ENCODE results near the gene MACROD2.
"Not testable (repeated sequence)": the region's sequence is repeated elsewhere in the genome, so short reads cannot be mapped to it uniquely, and the experiment has no call there.

The MACROD2 gene

DNA sequence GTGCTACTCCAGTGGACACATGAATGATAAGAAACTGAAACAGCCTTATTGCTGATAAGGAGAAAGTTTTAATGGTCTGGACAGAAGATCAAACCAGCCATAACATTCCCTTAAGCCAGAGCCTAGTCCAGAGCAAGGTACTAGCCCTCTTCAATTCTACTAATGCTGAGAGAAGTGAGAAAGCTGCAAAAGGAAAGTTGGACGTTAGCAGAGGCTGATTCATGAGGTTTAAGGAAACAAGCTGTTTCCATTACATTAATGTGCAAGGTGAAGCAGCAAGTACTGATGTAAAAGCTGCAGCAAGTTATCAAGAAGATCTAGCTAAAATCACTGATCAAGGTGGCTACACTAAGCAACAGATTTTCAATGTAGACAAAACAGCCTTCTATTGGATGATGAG lies 1943.5 kb downstream of the MACROD2 start:
- no peak for DNase-seq (ENCODE audit: low read depth in 2 of 2)

DNA sequence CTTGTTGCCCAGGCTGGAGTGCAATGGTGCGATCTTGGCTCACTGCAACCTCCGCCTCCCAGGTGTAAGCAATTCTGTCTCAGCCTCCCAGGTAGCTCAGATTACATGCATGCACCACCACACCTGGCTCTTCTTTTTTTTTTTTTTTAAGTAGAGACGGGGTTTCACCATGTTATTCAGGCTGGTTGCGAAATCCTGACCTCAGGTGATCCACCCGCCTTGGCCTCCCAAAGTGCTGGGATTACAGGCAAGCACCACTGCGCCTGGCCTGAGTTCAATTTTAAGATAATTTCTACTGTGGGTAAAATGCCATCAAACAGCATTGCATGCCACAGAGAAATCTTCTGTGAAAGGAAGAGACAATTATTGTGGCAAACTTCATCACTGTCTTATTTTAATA lies 1944.8 kb downstream of the MACROD2 start:
- no peak for DNase-seq (ENCODE audit: low read depth in 2 of 2)

DNA sequence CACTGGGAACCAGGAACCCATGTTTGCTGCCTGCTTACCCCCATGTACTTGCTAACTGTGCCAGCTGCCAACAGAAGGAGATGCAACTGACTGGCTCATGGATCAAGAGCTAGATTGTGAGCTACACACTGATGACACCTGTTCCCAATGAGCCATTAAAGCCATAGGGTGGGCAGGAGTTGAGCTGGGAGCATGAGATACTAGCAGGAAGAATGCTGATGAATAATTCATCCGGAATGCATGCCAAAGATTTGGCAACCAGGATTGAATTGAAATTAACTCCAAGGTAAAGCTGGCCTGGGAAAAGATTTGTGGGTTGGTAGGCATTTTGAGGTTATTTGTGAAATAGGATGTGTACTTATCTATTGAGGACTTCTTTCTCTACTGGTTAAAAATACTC lies 1946.8 kb downstream of the MACROD2 start:
- no peak for DNase-seq (ENCODE audit: low read depth in 2 of 2)

DNA sequence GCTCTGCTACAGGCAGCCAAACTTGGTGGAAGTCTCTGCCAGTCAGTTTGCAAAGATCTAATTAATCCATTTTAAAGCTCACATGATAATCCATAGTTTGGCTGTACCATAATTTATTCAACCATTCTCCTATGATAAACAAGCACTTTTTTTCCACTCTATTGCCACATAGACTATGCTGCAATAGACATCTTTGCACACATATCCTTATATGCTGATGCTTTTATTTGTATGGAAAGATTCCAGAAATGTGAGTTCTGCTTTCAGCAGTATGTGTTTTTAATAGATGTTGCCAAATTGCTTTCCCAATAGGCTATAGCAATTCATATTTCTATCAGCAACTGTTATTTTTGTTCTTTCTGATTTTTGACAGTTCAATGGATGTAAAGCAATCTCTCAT lies 1950.0 kb downstream of the MACROD2 start:
- DNase-seq (ENCODE audit: low read depth in 2 of 2), result no peak

DNA sequence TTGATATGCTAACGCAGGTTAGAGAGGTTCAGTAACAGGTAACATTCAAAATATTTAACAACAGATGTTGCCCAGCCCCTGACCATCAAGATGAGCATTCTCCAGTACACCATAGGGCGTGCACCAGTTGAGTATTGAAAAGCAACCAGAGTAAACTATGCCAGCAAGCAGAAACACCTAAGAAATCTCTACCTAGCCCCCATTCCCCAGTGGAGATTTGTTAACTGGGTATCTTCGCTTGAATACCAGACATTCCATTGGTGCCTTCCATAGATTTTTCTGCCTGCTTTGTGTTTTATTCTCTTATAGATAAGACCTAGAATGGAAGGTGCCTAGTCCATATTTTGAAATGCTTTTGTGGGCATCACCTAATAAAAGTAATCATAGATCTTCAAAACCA lies 1954.1 kb downstream of the MACROD2 start:
- DNase-seq (ENCODE audit: low read depth in 2 of 2), result no peak

DNA sequence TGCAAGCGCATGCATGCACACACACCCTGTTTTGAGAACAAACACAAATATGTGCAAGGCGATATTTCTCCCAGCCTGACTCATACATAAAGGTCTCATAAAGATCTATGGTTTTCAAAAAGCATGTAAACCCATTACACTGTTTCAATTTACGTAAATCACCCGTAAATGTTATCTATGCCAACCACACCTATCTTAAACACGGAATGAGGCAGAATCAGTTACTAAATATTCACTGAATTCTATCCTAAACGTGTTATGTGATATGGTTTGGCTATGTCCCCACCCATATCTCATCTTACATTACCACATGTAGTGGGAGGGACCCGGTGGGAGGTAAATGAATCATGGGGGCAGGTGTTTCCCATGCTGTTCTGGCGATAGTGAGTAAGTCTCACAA lies 1956.3 kb downstream of the MACROD2 start:
- no peak for DNase-seq (ENCODE audit: low read depth in 2 of 2)

DNA sequence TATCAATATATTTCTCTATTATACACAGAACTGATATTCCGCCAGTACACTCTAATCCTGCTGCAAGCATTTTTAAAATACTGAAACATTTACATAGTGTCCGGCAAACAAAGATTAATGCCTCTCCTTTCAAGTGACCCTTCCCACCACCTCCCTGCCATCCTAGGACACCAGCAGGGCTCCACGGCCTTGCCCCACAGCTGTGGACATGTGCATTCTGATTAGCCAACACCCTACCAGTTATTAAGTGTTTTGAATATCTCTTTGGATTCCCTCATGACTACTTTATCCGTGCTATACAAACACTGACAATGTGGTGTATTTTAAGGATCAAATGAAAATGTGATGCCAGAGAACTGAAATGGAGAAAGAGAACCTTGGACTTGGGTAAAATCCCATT lies 1962.8 kb downstream of the MACROD2 start:
- no peak for DNase-seq (ENCODE audit: low read depth in 2 of 2)

DNA sequence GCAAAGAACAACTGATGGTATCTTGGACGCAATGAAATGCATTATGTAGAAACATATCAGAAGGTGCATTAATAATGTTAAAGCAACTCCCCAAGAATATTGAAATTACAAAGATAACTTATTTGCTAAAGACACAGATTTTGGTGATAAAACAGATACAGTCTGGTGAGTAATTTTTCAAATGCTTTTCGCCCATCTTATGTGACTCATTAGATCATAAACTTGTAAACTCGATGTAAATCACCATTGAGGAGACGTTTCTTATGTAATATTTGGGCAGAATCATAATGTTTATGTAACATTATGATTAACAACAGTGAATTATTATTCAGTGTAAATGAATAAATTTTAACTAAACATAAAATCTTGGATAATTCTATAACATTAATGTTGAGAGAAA lies 1969.8 kb downstream of the MACROD2 start:
- no peak for DNase-seq (ENCODE audit: low read depth in 2 of 2)

DNA sequence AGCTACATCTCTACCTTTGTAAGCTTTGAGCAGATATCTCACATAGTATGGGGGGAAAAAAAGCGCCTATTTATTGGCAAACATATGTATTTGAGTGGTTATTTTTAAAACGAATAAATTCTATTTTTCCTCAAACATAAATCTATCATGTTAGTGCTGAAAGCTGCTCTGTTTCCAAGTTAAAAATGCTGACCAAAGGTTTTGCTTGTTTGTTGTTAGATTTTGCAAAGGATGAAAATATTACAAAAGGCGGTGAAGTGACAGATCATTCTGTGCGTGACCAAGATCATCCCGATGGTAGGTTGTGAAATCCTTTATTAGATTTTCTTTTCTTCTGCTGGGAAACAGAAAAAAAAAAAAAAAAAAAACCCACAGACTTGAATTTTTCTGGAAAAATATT lies 1972.0 kb downstream of the MACROD2 start:
- DNase-seq (ENCODE audit: low read depth in 2 of 2), result no peak

DNA sequence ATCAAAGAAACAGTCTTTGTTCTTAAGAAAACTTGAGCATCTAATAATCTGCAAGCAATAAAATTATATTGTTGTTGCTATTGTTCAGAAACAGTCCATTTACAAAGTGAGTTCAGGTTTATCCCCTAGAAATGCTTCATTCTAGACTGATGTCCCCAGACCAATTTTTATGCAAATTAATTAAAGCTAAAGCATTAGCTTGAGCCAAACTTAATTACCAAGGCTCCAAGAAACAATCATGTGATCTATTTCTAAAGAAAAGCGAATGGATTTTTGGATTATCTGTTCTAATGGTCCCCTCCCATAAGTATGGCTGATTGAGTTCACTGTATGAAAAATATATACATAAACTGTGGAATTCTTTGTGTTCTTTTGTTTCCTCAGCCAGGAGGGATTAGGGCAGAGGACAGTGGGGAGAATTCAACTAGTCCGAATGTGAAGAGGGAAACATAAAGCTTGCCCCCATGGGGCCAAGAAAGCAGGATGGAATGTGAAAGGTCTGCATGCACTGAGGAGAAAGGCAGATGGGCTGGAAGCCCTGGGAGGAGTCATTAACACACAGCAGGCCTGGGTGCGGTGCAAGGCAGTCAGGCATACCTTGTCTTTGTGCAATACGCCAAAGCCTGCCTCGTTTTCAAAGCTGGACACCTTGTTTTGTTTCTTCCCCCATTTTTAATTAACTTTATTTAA lies 1980.9 kb downstream of the MACROD2 start:
- DNase-seq (ENCODE audit: low read depth in 2 of 2), result no peak

DNA sequence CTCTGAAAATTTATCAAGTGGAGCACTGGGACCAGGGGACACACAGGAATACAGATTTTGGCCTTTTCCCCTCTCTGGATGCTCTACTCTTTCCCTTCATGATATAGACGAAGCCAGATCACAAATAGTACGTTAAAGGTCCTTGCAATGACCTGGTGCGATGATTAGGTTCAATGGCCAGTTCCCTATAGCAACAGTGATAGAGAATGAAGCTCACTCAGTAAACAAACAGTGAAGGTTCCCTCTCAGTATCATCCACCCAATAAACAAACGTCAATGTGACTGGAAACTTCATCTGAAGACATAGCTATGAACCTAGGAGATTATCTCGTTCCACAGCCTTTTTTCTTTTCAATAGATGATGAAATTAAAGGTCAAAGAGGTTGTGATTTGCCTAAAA lies 1981.7 kb downstream of the MACROD2 start:
- no peak for DNase-seq (ENCODE audit: low read depth in 2 of 2)

DNA sequence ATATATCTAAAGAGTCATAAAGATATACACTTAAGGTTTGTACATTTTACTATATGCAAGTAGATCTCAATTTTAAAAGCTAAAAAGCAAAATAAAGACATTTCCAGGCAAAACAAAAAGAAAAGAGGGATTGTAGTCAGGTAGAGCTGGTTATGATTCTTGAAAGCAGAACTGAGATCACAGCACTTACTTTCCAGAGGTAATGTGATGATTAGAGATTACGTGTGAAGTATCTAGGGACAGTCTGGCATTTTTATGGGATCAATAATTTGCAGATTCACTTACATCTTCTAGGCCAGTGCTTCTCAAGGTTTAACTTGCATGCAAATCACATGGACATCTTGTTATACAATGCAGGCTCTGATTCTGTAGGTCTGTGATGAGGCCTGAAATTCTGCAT lies 1982.4 kb downstream of the MACROD2 start:
- DNase-seq (ENCODE audit: low read depth in 2 of 2), result no peak

DNA sequence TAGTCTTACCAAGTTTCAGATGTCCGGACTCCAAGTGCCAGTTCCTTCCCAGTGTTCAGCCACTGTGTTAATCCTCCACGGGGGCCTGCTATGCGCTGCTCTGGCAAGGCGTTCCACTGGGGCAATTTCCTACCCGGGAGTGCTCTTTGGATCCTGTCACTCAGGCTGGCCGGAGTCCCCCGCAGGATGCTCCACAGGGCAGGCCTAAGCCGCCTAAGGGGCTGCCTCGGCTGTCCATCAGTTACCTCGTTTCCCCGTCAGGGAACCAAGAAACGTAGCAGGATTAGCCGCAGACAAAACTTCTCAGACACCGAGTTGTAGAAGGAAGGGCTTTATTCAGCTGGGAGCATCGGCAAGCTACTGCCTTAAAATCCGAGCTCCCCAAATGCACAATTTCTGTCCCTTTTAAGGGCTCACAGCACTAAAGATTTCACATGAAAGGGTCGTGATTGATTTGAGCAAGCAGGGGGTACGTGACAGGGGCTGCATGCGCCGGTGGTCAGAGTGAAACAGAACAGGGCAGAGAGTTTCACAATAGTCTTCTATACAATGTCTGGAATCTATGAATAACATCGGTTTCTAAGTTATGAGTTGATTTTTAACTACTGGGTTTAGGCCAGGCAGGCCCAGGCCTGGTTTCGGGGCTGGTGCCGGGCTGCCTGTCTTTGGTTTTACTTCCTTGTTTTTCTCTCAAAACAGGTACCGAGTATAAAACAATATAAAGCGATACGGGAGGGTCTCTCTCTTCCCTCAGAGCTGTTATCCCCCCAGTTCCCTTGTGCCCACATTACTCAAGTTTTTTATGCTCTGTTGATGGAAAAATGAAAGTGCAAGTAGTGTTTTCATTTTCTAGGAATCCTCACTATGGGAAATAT lies 1990.4 kb downstream of the MACROD2 start:
- DNase-seq (ENCODE audit: low read depth in 2 of 2), result not testable (repeated sequence)

DNA sequence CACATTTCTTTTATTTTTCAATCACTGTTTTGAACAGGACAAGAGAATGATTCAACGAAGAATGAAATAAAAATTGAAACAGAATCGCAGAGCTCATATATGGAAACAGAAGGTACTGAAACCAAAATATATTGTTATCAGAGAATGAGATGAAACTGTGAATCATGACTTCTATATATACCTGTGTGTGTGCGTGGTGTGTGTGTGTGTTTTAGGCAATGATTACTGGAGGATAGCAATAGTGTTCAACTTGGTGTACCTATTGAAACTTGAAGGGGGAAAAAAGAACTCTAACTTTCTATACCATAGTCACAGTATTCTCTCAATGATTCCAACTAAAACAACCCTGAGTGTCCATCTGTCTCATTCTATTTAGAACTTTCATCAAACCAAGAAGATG lies 1991.4 kb downstream of the MACROD2 start:
- no peak for DNase-seq (ENCODE audit: low read depth in 2 of 2)

DNA sequence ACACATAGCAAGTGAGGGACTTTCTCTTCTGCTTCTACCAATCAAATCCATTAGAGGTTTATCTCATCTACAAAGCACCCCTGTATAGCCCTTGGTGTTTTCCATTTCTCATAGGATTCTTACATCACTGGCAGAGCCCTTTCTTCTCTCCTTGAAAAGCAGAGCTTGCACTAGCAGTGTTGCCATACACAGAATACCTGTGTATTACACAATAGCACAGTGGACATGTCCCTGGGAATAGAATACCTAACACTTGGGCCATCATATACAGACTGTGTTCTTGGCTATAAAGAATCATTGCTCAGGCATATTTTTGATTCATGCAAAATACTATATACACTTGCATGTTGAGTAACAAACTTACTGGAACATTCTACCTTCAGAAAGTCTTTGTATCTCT lies 1996.0 kb downstream of the MACROD2 start:
- DNase-seq (ENCODE audit: low read depth in 2 of 2), result no peak

DNA sequence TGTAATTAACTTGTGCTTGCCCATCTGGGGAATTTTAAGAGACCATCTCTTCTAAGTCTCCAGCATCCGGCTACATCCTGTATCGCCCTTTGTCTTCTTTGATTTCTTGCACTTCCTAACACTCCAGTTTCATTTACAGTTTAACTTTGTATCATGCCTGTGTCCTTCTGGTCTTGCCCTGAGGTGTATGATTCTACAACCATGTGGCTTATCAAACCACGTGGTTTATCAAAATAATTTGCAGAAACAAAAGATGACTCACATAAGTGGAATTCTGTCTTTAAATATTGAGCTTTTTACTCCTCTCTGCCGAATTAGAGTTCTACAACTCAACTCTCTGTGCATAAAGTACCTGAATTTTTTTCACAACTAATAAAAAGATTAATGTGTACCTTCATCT lies 1997.2 kb downstream of the MACROD2 start:
- no peak for DNase-seq (ENCODE audit: low read depth in 2 of 2)

DNA sequence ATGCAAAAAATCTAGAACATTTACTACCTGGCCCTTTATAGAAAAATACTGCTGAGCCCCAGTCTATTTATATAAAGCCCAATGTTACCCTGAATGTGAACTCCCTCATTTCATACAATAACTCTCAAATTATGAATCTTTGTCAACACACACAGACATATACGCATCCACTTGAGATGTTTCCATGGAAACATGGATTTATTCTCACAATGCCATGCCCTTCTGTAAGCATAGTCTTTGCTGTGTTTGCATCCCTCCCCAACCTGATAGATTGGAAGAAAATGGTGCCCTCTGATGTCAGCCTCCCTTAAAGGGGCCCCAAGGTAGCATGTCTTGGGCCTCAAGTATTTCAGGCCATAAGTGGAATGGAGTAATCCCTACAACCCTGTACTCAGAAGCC lies 2004.8 kb downstream of the MACROD2 start:
- no peak for DNase-seq (ENCODE audit: low read depth in 2 of 2)

DNA sequence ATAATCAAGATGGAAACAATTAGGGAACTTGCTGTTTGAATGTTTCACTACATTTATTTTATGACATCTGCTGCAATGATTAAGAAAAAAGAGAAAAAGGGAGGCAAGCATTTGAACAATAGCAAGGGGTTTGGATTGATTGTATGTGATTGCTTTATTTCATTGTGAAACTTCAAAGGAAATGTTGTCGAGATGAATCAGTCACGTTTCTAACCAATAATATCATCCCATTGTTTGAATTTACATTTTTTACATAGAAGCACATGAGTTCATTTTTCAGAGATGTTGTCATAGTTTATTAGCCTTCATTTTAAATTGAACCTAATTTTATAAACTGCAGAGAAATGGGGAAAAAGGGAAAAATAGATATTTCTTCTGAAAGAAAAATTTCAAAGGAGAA lies 2006.0 kb downstream of the MACROD2 start:
- no peak for DNase-seq (ENCODE audit: low read depth in 2 of 2)

DNA sequence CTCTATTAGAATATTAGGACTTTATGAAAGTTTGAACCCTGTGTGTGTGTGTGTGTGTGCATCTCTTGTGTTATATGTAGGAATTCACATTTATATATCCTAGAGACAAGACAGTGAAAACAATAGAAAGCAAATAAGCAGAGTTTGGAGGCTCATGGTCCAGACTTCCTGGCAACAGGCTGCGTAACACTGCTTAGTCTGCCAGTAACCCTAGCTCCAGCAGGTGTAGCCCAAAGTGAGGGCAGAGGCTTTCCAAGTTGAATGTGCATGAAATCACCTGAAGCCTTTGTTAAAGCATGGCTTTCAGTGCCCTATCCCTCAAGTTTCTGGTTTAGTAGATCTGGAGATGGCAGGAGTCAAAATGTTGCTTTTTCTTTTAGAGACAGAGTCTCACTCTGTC lies 2008.0 kb downstream of the MACROD2 start:
- DNase-seq (ENCODE audit: low read depth in 2 of 2), result no peak

DNA sequence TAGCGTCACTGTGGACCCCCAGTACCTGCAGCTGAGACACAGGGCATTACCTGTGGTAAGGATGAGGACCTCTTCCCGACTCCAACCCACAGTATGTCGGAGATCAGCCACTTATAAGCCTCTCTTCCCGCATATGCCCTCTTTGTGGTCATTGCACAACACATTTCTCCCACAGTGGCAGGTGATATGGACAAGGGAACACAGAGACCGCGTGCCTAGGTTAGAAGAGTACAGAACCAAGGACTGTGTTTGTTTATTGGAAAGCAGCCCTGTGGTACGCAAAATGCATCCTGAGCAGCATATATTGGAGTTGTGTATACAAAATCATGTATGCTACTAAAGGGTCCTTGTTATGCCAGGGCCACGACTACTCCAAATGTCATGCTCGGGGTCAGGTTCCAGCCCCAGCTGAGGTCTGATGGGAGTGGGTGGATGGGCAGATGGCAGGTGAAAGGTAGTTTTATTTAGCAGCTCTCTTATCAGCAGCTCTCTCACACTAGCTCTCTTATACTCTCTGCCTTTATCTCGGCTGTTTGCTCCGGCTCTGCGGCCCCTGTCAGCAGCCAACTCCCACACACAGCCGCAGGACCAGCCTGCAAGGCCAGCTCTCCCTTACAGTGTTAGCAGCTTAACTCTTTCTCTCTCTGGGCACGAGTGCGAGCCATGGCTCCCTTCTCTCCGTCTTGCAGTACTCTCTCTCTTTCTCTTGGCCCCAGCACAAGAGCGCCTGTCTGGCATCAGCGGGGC lies 2009.0 kb downstream of the MACROD2 start:
- no peak for DNase-seq (ENCODE audit: low read depth in 2 of 2)

DNA sequence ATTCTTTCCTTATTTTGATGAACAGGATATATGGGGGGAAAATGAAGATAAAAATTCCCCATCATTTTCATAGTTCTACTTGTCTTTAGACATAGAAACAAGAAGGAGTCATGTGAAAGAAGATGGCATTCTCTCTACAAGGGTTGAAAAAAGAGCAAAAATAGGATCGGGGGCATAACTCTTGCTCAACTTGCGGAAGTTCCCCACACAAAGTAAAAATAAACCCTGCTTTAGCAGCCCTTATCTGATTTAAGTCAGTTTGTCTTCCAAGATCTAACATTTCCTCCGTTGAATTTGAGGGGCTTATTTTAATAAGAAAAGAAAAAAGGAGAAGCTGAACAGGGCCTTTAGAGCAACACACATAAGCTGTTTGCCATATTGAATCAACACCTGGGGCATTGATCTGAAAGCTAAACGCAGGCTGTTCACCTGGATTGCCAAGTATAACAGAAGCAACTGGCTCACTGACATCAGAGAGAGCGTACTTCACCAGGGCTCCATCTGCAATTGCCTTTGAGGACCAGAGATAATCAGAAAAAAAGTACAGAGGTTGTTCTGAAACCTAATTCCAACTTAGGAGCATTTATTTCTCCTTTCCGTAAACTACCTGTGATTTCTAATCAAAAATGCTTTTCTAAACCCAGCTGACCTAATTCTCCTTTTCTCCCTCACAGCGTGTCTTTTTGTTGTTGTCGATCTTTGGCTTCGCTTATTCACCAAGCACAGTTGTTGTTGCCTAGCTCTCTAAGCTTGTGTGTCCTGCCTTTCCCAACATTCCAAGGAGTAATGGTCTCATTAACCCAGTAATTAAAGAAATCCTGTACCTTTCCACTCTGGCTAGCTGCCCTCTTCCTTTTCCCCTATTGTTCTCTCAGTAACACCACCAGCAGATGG lies 2010.0 kb downstream of the MACROD2 start:
- no peak for DNase-seq (ENCODE audit: low read depth in 2 of 2)
